Measurements from ENCODE around the gene DDC. TPM values are rescaled to one million over a fixed set of nuclear protein-coding genes. Genes with fewer than 3 reads are reported as not detected.
"Not testable (repeated sequence)": the region's sequence is repeated elsewhere in the genome, so short reads cannot be mapped to it uniquely, and the experiment has no call there.

The DDC gene
- total RNA-seq, 4 donors from 2014 or later = 16.1 to 71.3 (median 42.5) TPM

- intact Hi-C loops (cut with DNase I; ENCODE audit: low total_unique reads) = no loop called here
- WGBS, 2 donors (ENCODE audit: low coverage in 1 of 2) = 44 to 58% methylated on average over 3 to 4 of the region's 4 CpGs
- Histone ChIP-seq H3K27me3 (no peaks in the 10 kb centered on the region), H3K36me3 (no peaks in the 10 kb centered on the region), H3K4me1 (peaks cover 0 to 14% (median 0%) of the 10 kb centered on the region in 4 donors), H3K9me3 (no peaks in the 10 kb centered on the region), H3K27ac (no peak overlapping the region), H3K4me3 (no peak overlapping the region)
- no peak for TF ChIP-seq POLR2A (IDR thresholded peaks at IDR 0.05)
- no peak for TF ChIP-seq POLR2AphosphoS5 (IDR thresholded peaks at IDR 0.05)
- no peak for TF ChIP-seq EP300 (IDR thresholded peaks at IDR 0.05; ENCODE audit: low read depth)
- TF ChIP-seq, protein P1, sequence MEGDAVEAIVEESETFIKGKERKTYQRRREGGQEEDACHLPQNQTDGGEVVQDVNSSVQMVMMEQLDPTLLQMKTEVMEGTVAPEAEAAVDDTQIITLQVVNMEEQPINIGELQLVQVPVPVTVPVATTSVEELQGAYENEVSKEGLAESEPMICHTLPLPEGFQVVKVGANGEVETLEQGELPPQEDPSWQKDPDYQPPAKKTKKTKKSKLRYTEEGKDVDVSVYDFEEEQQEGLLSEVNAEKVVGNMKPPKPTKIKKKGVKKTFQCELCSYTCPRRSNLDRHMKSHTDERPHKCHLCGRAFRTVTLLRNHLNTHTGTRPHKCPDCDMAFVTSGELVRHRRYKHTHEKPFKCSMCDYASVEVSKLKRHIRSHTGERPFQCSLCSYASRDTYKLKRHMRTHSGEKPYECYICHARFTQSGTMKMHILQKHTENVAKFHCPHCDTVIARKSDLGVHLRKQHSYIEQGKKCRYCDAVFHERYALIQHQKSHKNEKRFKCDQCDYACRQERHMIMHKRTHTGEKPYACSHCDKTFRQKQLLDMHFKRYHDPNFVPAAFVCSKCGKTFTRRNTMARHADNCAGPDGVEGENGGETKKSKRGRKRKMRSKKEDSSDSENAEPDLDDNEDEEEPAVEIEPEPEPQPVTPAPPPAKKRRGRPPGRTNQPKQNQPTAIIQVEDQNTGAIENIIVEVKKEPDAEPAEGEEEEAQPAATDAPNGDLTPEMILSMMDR (IDR thresholded peaks at IDR 0.05) = no peak
- no peak for DNase-seq
- in situ Hi-C loops (cut with MboI; ENCODE audit: low pct_ligation_motif_present in 1 of 4, low pct_unique_long_range_greater_than_20kb in 1 of 4, low sequenced_read_pairs in 3 of 4) = no loop called here
Measured at GRCh38 chr7:50552139-50552538, 13.1 kb downstream of the DDC start.

- H3K4me1 ChIP-seq; DNase-seq; H3K4me3 ChIP-seq; H3K36me3 ChIP-seq; H3K9me3 ChIP-seq; in situ Hi-C loops (cut with MboI; ENCODE audit: low pct_ligation_motif_present in 1 of 4, low pct_unique_long_range_greater_than_20kb in 1 of 4, low sequenced_read_pairs in 3 of 4); H3K27me3 ChIP-seq; H3K27ac ChIP-seq; intact Hi-C loops (cut with DNase I; ENCODE audit: low total_unique reads): not testable (repeated sequence)
- WGBS, 2 donors (ENCODE audit: low coverage in 1 of 2) = 67 to 80% methylated on average over 1 to 4 of the region's 4 CpGs
Measured at GRCh38 chr7:50545613-50546012, 19.6 kb downstream of the DDC start.

- WGBS, 2 donors (ENCODE audit: low coverage in 1 of 2) = 71 to 85% methylated on average over 5 to 6 of the region's 6 CpGs
- no peaks in the 10 kb centered on the region for H3K9me3 ChIP-seq
- TF ChIP-seq, protein P1 (IDR thresholded peaks at IDR 0.05) = no peak
- no peak for TF ChIP-seq EP300 (IDR thresholded peaks at IDR 0.05; ENCODE audit: low read depth)
- no peak for TF ChIP-seq POLR2AphosphoS5 (IDR thresholded peaks at IDR 0.05)
- TF ChIP-seq POLR2A (IDR thresholded peaks at IDR 0.05) = no peak
- in situ Hi-C loops (cut with MboI; ENCODE audit: low pct_ligation_motif_present in 1 of 4, low pct_unique_long_range_greater_than_20kb in 1 of 4, low sequenced_read_pairs in 3 of 4) (no loop called here), intact Hi-C loops (cut with DNase I; ENCODE audit: low total_unique reads) (no loop called here)
- no peaks in the 10 kb centered on the region for H3K36me3 ChIP-seq
- no peaks in the 10 kb centered on the region for H3K4me1 ChIP-seq
- H3K27me3 ChIP-seq = no peaks in the 10 kb centered on the region
- no peak overlapping the region for H3K27ac ChIP-seq
- H3K4me3 ChIP-seq = no peak overlapping the region
- no peak for DNase-seq
Measured at GRCh38 chr7:50544992-50545391, 20.2 kb downstream of the DDC start.

- Histone ChIP-seq H3K4me1 (no peaks in the 10 kb centered on the region), H3K27ac (no peak overlapping the region), H3K9me3 (no peaks in the 10 kb centered on the region), H3K4me3 (no peak overlapping the region), H3K27me3 (no peaks in the 10 kb centered on the region), H3K36me3 (no peaks in the 10 kb centered on the region)
- WGBS, 2 donors (ENCODE audit: low coverage in 1 of 2) = 89 to 95% methylated on average over 11 to 18 of the region's 18 CpGs
- intact Hi-C loops (cut with DNase I; ENCODE audit: low total_unique reads) = no loop called here
- TF ChIP-seq, protein P1 (IDR thresholded peaks at IDR 0.05) = no peak
- TF ChIP-seq POLR2A (IDR thresholded peaks at IDR 0.05) (no peak), POLR2AphosphoS5 (IDR thresholded peaks at IDR 0.05) (no peak), EP300 (IDR thresholded peaks at IDR 0.05; ENCODE audit: low read depth) (no peak)
- in situ Hi-C loops (cut with MboI; ENCODE audit: low pct_ligation_motif_present in 1 of 4, low pct_unique_long_range_greater_than_20kb in 1 of 4, low sequenced_read_pairs in 3 of 4) = no loop called here
- DNase-seq = no peak
Measured at GRCh38 chr7:50543776-50544442, 21.3 kb downstream of the DDC start.

GRCh38 chr7:50542132-50542531 lies 23.1 kb downstream of the DDC start:
- intact Hi-C loops (cut with DNase I; ENCODE audit: low total_unique reads) = no loop called here
- no peak overlapping the region for H3K27ac ChIP-seq
- H3K4me1 ChIP-seq = no peaks in the 10 kb centered on the region
- TF ChIP-seq, protein P1 (IDR thresholded peaks at IDR 0.05) = no peak
- TF ChIP-seq EP300 (IDR thresholded peaks at IDR 0.05; ENCODE audit: low read depth) (no peak), POLR2A (IDR thresholded peaks at IDR 0.05) (no peak), POLR2AphosphoS5 (IDR thresholded peaks at IDR 0.05) (no peak)
- no peak overlapping the region for H3K4me3 ChIP-seq
- H3K36me3 ChIP-seq = no peaks in the 10 kb centered on the region
- in situ Hi-C loops (cut with MboI; ENCODE audit: low pct_ligation_motif_present in 1 of 4, low pct_unique_long_range_greater_than_20kb in 1 of 4, low sequenced_read_pairs in 3 of 4) = no loop called here
- 92 to 95% methylated on average over 9 to 11 of the region's 11 CpGs for WGBS, 2 donors (ENCODE audit: low coverage in 1 of 2)
- H3K9me3 ChIP-seq = no peaks in the 10 kb centered on the region
- H3K27me3 ChIP-seq = no peaks in the 10 kb centered on the region
- no peak for DNase-seq
